ENCODE measurements around the gene FBXO21.
"Not testable (repeated sequence)": the region's sequence is repeated elsewhere in the genome, so short reads cannot be mapped to it uniquely, and the experiment has no call there.

FBXO21 gene

DNA sequence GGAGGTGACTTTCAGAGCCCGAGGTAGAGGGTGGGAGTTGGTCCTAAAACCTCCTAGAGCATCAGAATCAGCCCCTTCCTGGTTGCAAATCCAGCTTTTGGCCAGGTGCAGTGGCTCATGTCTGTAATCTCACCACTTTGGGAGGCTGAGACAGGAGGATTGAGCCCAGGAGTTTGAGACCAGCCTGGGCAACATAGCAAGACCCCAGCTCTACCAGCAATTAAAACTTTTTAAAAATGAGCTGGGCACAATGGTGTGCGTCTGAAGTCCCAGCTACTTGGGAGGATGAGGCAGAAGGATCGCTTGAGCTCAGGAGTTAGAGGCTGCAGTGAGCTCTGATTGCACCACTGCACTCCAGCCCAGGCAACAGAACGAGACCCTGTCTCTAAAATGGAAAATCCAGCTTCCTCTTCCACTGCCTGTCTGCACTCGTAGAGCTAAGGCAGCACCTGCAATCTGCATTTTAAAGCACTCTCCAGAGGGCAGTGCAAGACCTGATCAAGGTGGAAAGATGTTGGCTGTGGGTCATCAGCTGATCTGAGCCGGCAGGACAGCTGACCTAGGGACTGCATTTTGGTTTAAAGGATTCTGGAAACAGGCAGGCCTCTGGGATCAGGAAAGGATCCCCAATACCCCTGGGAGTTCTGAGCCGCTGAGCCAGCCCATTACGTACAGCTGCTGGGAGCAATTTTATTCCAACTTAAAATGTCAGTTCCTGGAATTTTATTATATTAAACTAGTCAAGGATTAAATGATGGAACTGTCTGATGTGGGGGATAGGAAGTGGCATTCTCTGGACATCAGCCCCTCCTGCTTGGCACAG, 89.2 kb downstream of the FBXO21 start:
- no peak for DNase-seq

DNA sequence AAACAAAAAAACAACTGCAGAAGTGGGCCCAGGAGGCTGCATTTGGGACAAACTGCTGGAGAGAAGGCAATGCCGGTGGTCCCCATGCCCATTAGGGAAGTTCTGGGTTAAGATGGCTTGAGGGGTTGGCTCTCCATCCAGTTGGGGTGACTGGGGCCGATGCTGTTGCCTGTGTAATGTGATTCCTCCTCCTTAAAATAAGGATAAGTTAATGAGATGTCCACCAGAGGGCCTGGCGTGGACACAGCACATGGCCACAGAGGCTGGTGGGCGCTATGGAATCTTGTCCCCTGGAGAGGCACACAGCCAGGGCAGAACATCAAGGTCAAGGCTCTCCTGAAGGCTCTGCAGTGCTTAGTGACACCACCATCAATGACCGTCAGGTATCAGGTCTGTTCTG, 90.0 kb downstream of the FBXO21 start:
- no peak for DNase-seq

DNA sequence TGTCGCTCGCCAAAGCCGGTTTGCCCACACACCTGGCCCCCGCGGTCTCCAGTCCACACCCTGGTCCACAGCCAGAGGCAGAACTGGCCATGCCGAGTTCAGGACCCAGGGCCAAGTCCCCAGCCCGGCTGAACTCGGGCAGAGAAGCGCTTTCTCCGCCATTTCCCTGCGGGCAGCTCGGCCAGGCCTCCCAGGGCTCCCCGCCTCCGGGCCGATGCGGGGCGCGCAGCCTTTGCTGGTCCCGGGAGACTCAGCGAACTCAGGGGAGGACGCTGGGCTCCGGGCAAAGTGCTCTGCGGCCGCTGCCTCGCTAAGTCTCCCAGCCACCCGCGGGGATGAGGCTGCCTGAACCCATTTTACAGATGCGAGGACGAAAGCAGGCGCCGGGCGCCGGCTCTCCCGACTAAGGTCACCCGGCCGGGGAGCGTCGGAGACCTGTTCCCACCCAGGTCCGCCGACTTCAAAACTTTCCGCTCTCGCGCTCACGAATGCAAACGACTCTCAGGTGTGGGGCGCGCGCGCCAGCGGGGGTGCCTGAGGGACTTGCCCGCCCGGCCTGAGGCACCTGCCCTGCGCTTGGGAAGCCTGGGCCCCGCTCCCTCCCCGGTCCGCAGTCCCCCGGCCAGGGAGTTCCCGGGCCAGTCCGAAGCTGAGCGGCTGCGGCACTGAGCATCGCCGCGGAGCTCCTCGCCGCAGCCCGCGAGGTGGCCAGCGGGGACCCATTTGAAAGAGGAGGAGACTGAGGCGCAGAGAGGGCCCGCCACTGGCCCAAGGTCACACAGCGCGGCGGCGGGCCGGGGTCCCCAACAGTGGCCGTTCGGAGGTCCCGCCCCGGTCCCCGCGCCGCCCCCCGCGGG, 91.7 kb downstream of the FBXO21 start:
- peak; percentile 51 for DNase-seq

DNA sequence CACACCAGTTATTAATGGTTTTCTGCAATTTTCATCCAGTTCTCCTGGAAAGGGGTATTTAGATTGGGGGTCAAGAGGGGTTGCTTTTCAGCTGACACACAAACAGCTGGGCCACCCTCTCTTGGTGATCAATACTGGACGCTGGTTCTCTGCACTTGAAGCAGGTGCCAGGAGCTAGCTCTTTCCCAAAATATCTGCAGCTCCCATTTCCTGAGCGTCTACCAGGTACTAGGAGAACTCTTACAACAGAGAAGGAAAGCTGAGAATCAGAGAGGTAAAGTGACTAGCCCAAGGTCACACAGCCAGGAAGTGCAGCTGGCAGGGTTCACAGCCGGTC, 92.3 kb downstream of the FBXO21 start:
- DNase-seq, result no peak

GRCh38 chr12:117097159-117097558, 93.1 kb downstream of the FBXO21 start:
- DNase-seq, result no peak

- DNase-seq, result no peak
Observed at GRCh38 chr12:117096501-117097042, 93.7 kb downstream of the FBXO21 start.

GRCh38 chr12:117095191-117095590, 95.1 kb downstream of the FBXO21 start:
- DNase-seq, result not testable (repeated sequence)

GRCh38 chr12:117093918-117094630, 96.2 kb downstream of the FBXO21 start:
- DNase-seq, result no peak

- DNase-seq, result no peak
Observed at GRCh38 chr12:117093431-117093830, 96.8 kb downstream of the FBXO21 start.

GRCh38 chr12:117092886-117093285, 97.4 kb downstream of the FBXO21 start:
- DNase-seq, result no peak

GRCh38 chr12:117092511-117092780, 97.8 kb downstream of the FBXO21 start:
- DNase-seq, result no peak

Measured in activated CD4-positive, alpha-beta T cell treated with anti-CD3 and anti-CD28 coated beads for 48 hours (primary cell).